ENCODE results near the gene LMNTD2.

The LMNTD2 gene

DNA sequence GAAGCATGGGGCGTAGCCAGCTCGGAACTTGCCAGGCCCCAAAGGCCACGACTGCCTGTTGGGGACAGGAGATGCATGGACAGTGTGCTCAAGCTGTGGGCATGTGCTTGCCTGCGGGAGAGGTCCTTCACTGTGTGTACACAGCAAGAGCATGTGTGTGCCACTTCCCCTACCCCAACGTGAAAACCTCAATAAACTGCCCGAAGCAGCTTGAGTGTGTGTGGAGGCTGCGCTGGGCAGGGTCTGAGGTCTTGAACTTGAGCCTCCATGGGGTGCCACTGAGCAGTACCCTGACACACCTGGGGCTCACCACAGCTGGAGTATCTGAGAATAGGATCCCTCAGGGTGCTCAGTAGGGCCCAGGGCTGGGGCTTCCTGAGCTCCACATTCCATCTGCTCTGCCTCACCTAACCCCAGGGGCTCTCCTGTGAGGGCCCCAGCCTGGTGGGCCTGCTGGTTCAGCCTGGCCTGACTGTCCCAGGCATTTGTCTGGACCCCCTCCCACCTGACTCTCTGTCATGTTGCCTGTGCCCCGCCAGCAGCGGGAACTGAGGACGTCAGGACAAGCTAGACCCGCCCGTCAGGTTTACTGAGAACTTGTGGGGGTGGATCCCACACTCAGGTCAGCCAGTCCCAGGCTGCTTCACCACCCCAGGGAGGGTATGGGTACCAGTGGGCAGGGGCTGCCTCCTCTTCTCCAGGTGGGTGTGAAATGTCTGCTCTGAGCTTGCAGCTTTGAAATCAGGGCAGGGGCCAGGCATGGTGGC, 3.5 kb upstream of the LMNTD2 start:
- Mint-ChIP-seq H3K27ac (no peak overlapping the region), H3K9me3 (no peaks in the 10 kb centered on the region), H3K36me3 (peaks cover 5% of the 10 kb centered on the region), H3K27me3 (no peaks in the 10 kb centered on the region), H3K4me3 (no peak overlapping the region), H3K4me1 (peaks cover 21% of the 10 kb centered on the region)
- ATAC-seq = no peak

GRCh38 chr11:563066-563811, 2.7 kb upstream of the LMNTD2 start:
- H3K9me3 Mint-ChIP-seq = no peaks in the 10 kb centered on the region
- H3K27me3 Mint-ChIP-seq = no peaks in the 10 kb centered on the region
- no peak overlapping the region for H3K27ac Mint-ChIP-seq
- no peak for ATAC-seq
- no peak overlapping the region for H3K4me3 Mint-ChIP-seq
- peaks cover 5% of the 10 kb centered on the region for H3K36me3 Mint-ChIP-seq
- peaks cover 21% of the 10 kb centered on the region for H3K4me1 Mint-ChIP-seq

- ATAC-seq = no peak
- Mint-ChIP-seq H3K9me3 (no peaks in the 10 kb centered on the region), H3K36me3 (peaks cover 5% of the 10 kb centered on the region), H3K27me3 (no peaks in the 10 kb centered on the region), H3K27ac (no peak overlapping the region), H3K4me1 (peaks cover 21% of the 10 kb centered on the region), H3K4me3 (peak overlapping the region; percentile 82)
These were observed 1.6 kb upstream of the LMNTD2 start for GRCh38 chr11:562046-562645.

DNA sequence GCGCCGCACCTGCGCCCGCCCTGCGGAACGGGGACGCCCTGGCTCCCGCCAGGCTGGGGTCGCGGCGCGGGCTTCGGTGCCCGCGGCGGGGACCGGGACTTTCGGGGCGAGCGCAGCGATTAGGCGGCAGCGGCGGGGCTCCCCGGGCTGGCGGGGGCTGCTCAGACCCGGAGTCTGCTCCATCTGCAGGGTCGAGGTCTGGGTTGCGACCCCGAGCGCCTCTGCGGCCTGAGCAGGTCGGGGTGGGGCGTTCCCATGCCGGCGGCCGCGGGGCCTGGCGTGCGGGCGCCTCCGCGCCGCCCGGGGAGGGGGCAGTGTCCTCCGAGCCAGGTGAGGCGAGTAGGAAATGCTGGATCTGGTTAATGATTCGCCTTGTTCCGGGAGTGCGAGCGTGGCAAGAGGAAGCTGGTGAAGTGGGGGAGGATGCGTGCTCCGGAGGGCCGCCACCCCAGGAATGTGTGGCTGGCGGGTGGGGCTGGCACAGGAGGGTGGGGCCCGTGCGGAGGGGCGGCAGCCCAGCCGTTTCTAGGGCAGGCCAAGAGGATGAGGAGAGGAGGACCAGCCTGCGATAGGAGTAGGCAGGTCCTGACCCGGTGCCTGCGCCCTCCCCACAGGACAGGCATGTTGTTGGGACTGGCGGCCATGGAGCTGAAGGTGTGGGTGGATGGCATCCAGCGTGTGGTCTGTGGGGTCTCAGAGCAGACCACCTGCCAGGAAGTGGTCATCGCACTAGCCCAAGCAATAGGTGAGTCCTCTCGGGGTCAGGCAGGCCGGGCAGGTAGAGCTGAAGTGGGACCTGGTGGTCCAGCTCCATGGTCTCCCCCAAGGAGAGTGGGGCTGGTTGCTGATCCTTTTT, 838 bp upstream of the LMNTD2 start:
- Mint-ChIP-seq H3K4me3 (peak overlapping the region; percentile 82), H3K27me3 (no peaks in the 10 kb centered on the region), H3K27ac (peak overlapping the region; percentile 19), H3K36me3 (peaks cover 5% of the 10 kb centered on the region), H3K4me1 (peaks cover 24% of the 10 kb centered on the region), H3K9me3 (no peaks in the 10 kb centered on the region)
- ATAC-seq = peak; percentile 31

GRCh38 chr11:559712-560304, 730 bp downstream of the LMNTD2 start:
- Mint-ChIP-seq H3K27me3 (no peaks in the 10 kb centered on the region), H3K27ac (peak overlapping the region; percentile 83)
- ATAC-seq = no peak

GRCh38 chr11:559020-559620, 1.4 kb downstream of the LMNTD2 start:
- Mint-ChIP-seq H3K27ac (peak overlapping the region; percentile 83), H3K4me3 (no peak overlapping the region), H3K36me3 (peaks cover 5% of the 10 kb centered on the region), H3K27me3 (no peaks in the 10 kb centered on the region), H3K4me1 (peaks cover 27% of the 10 kb centered on the region), H3K9me3 (no peaks in the 10 kb centered on the region)
- ATAC-seq = no peak

More at GRCh38 chr11:559712-560304, 730 bp downstream of the LMNTD2 start:
- Mint-ChIP-seq H3K9me3 (no peaks in the 10 kb centered on the region), H3K4me1 (peaks cover 27% of the 10 kb centered on the region), H3K4me3 (peak overlapping the region; percentile 82), H3K36me3 (peaks cover 5% of the 10 kb centered on the region)

- H3K9me3 Mint-ChIP-seq = no peaks in the 10 kb centered on the region
- H3K4me1 Mint-ChIP-seq = peaks cover 27% of the 10 kb centered on the region
- H3K36me3 Mint-ChIP-seq = peaks cover 1% of the 10 kb centered on the region
- no peaks in the 10 kb centered on the region for H3K27me3 Mint-ChIP-seq
- no peak overlapping the region for H3K27ac Mint-ChIP-seq
- no peak for ATAC-seq
- no peak overlapping the region for H3K4me3 Mint-ChIP-seq
These were observed 2.0 kb downstream of the LMNTD2 start for GRCh38 chr11:558503-558902.

- Mint-ChIP-seq H3K27me3 (no peaks in the 10 kb centered on the region), H3K4me1 (peaks cover 27% of the 10 kb centered on the region), H3K9me3 (no peaks in the 10 kb centered on the region), H3K4me3 (no peak overlapping the region), H3K36me3 (no peaks in the 10 kb centered on the region), H3K27ac (no peak overlapping the region)
- no peak for ATAC-seq
These were observed 3.0 kb downstream of the LMNTD2 start for GRCh38 chr11:557328-558132.

GRCh38 chr11:556662-557256, 3.8 kb downstream of the LMNTD2 start:
- Mint-ChIP-seq H3K4me3 (no peak overlapping the region), H3K36me3 (no peaks in the 10 kb centered on the region), H3K4me1 (peaks cover 26% of the 10 kb centered on the region), H3K27ac (no peak overlapping the region), H3K9me3 (no peaks in the 10 kb centered on the region), H3K27me3 (no peaks in the 10 kb centered on the region)
- ATAC-seq = no peak

- Mint-ChIP-seq H3K36me3 (no peaks in the 10 kb centered on the region), H3K9me3 (no peaks in the 10 kb centered on the region), H3K4me1 (peaks cover 19% of the 10 kb centered on the region), H3K4me3 (no peak overlapping the region), H3K27ac (no peak overlapping the region), H3K27me3 (no peaks in the 10 kb centered on the region)
- no peak for ATAC-seq
These were observed 4.5 kb downstream of the LMNTD2 start for GRCh38 chr11:555780-556661.

GRCh38 chr11:555227-555779, 5.2 kb downstream of the LMNTD2 start:
- Mint-ChIP-seq H3K36me3 (no peaks in the 10 kb centered on the region), H3K27ac (no peak overlapping the region), H3K27me3 (no peaks in the 10 kb centered on the region), H3K4me1 (peaks cover 19% of the 10 kb centered on the region), H3K4me3 (peak overlapping the region; percentile 60), H3K9me3 (no peaks in the 10 kb centered on the region)
- ATAC-seq = no peak

DNA sequence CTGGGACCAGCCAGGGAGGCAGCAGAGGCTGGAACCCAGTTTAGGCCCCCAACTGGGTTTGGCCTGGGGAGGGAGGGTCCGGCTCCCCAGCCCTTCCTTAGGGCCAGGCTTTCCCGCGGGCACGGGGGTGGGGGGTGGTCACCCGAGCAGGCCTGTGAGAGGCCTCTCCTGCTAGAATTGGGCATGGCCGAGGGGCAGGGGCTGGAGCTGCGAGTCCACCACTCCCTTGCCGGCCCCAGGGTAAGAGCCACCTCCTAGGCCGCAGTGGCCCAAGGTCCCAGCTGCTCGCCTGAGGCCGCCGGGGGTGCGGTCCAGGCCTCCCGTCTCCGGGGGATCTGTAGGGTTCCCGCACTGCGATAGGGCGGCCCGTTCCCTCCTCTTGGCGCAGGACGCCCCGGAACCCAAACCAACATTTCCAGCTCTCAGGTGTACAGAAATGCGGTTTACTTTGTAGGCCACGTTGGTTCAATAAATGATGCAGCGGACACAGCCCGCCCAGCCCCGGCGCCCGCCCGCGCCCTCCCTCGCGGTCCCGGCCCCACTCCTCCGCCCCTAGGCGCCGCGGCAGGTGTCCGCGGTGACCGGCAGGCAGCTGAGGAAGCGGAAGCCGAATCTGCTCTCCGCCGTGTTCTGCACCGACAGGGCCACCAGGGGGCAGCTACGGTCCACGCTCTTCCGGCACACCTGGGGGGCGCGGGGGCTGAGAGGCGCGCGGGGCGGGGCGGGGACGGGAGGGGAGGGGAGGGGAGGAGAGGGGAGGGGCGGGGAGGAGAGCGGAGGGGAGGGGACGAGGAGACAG, 5.9 kb downstream of the LMNTD2 start:
- H3K9me3 Mint-ChIP-seq = no peaks in the 10 kb centered on the region
- H3K4me3 Mint-ChIP-seq = peak overlapping the region; percentile 60
- H3K4me1 Mint-ChIP-seq = peaks cover 12% of the 10 kb centered on the region
- H3K27me3 Mint-ChIP-seq = no peaks in the 10 kb centered on the region
- H3K36me3 Mint-ChIP-seq = no peaks in the 10 kb centered on the region
- peak; percentile 81 for ATAC-seq
- H3K27ac Mint-ChIP-seq = no peak overlapping the region

Measured in stimulated activated memory B cell treated with anti-CD40 and anti-IgM and Interleukin-4, amounts not matched to agents 10 μg/mL and 1 μg/mL and 100 μg/mL, for 72 hours (primary cell).